SKM-1 (cell line): Measurements from ENCODE around the gene CCL25.
"Not testable (repeated sequence)": the region's sequence is repeated elsewhere in the genome, so short reads cannot be mapped to it uniquely, and the experiment has no call there.

Source experiments
- DNase-seq: peaks from one replicate; lab custom pipeline; 2025; ENCODE audit not compliant: unreplicated experiment; lab: John Stamatoyannopoulos, UW

Gene CCL25, protein sequence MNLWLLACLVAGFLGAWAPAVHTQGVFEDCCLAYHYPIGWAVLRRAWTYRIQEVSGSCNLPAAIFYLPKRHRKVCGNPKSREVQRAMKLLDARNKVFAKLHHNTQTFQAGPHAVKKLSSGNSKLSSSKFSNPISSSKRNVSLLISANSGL

DNA sequence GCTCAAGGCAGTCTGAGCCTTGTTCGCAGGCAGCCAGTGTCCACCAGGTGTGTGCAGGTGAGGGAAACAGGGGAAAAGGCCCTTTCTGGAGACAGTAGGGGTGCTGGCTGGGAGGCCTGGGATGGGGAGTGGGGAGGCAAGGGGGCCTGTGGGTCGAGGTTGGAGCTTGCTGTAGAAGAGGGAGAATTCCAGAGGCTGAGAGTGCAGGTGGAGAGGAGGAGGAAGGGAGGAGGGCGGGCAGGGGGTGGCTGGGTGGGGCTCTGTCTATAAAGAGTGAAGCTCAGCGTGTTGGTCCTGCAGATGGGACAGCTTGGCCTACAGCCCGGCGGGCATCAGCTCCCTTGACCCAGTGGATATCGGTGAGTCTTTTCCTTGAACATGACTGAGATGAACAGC lies at the start of gene CCL25:
TSS of gene CCL25 (plus strand) at position 297 of the 396 bp plus-strand sequence. CDS start 290 bp downstream, outside the sequence.
- DNase-seq = no peak

DNA sequence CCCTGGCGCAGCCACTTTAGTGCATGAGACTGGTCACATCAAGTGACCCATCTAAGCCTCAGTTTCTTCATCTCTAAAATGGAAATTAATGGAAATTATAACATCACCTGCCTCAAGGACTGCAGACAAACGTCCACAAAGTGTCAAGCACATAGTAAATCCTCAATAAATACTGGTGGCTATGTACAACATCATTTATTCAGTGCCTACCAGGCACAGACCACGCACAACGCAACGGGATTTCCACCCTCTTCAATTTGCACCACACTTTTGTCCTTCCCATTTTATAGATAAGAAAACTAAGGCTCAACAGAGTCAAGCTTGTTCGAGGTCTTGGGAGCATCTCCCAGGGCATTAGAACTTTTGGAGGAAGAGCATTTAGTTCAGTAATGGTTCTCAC lies 48.6 kb upstream of the CCL25 start:
- no peak for DNase-seq

DNA sequence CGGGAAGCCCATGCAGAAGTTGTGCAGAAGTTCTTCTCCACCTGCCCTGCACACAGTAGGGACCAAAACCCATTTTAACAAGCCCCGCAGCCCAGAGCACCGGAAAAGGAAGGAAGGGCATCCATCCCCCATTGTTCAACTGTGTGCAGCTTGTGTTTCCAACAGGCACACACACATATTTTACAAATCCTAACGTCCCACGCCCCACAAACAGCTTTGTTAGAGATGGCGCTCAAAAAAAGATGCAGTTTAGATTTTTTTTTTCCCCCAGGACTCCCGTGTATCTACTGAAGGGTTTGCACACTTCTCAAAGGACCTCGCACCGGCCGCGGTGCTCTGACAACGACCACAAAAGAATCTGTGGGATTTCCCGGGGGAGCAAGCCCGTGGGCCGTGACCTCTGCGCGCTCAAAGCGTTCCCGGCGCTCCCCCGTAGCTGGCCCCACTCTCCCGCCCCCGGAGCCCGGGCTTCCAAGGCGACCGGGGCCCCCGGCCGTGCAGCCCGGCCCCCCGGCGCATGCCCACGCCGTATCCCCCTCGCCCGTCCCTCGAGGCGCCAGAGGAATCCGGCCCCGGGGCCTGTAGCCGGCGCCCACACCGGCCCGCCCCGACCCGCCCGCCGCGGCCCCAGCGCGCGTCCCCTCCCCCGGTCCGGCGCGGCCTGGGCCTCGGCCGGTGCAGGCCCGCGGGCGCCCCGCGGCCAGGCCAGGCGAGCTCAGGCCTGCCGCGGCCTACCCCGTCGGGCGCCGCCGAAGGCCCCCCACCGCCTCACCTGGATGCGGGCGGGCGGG lies 47.6 kb upstream of the CCL25 start:
- DNase-seq = no peak

GRCh38 chr19:8005534-8006256 lies 46.9 kb upstream of the CCL25 start, which contains the start of gene ELAVL1:
ELAVL1 (minus strand) TSS chr19:8005641; CDS start chr19:7991815, 13,826 bp downstream.
- peak; percentile 59 for DNase-seq

DNA sequence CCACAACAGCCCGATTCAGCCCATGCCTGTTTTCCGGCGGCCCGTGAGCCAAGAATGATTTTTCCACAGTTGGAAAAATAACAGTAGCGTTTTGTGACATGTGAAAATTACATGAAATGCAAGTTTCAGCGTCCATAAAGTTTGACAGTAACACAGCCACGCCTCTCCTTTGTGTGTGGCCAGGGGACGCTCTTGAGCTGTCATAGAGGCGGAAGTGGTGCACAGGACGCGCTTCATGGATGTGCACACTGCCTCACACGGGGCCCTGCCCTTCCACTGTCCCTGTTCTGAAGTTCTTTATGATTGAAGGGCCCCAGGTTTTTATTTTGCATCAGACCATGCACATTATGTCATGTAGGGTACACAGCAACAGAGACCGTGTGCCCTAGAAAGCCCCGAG lies 34.8 kb upstream of the CCL25 start:
- no peak for DNase-seq

- no peak for DNase-seq
Measured at GRCh38 chr19:8020681-8021080, 31.9 kb upstream of the CCL25 start.

DNA sequence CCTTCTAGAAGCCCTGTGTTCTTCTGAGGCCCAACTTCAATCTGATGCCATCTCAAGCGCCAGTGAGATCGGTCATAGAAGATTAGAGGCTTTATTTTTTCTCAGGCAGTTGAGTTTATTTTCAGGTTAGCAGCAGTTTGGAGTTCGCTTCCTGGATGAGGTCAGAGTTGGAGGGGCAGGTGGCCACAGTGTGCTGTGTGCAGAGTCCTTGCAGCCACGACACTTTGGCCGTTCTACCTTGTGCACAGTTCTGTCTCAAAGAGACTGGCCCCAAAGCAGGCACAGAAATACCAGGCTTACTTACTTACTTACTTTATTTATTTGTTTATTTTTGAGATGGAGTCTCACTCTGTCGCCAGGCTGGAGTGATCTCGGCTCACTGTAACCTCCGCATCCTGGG lies 31.2 kb upstream of the CCL25 start:
- DNase-seq = no peak

GRCh38 chr19:8022275-8022674 lies 30.3 kb upstream of the CCL25 start:
- no peak for DNase-seq

GRCh38 chr19:8023371-8023770 lies 29.2 kb upstream of the CCL25 start:
- DNase-seq = no peak

- DNase-seq = not testable (repeated sequence)
Measured at GRCh38 chr19:8024256-8024655, 28.3 kb upstream of the CCL25 start.

DNA sequence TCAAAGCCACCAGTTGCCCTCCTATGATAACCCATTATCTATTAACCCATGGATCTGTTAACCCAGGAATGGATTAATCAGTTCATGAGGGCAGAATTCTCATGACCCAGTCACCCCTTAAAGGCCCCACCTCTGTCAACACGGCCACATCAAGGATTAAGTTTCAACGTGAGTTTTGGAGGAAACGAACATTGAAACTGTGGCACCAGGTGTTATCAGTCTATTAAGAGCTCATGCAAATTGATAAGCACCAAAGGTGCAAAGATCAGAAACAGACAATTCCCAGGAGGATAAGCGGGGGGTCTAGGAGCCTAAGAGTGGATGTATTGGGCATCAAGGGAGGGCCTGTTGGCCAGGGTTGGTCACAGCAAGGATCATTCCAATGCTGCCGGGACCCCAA lies 27.2 kb upstream of the CCL25 start:
- no peak for DNase-seq

DNA sequence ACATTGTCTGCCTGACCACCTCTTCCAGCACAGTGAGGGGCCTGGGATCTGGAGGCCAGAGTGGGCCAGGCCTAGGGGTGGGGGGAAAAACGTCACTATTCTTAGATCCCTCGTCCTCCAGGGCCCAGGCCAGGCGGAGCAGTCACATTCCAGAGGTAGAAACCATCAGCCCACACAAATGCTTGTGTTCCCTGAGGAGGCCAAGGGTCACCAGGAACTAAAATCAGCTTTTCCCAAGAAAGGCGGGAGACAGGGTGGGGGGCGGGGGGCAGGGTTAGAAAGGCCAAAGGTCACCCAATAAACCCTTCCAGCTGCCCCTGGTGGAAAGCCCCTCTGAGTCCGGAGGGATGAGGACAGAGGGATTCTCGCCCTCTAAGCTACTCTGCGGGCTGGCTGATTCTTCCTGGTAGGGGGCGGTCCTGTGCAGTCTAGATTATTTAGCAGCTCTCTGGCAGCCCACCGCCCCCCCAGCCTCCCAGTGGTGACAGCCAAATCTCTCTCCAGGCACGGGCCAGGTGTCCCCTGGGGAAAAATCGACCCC lies 23.5 kb upstream of the CCL25 start:
- no peak for DNase-seq

DNA sequence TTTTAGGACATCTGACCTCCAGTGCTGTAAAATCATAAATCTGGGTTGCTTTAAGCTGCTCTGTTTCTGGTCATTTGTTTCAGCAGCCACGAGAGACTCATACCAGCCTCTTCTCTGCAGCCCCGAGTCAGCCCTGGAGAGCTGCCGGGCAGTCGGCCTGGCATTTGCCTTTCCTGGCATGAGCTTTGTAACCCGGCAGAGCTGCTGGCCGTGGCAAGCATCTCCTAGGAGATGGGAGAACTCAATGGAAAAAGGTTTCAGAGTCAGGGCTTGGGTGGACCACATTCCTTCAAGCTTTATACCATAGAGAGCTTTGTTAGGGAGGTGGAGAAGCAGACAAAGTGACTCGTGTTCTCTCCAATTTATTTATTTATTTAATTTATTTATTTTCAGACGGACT lies 21.6 kb upstream of the CCL25 start:
- DNase-seq = no peak

DNA sequence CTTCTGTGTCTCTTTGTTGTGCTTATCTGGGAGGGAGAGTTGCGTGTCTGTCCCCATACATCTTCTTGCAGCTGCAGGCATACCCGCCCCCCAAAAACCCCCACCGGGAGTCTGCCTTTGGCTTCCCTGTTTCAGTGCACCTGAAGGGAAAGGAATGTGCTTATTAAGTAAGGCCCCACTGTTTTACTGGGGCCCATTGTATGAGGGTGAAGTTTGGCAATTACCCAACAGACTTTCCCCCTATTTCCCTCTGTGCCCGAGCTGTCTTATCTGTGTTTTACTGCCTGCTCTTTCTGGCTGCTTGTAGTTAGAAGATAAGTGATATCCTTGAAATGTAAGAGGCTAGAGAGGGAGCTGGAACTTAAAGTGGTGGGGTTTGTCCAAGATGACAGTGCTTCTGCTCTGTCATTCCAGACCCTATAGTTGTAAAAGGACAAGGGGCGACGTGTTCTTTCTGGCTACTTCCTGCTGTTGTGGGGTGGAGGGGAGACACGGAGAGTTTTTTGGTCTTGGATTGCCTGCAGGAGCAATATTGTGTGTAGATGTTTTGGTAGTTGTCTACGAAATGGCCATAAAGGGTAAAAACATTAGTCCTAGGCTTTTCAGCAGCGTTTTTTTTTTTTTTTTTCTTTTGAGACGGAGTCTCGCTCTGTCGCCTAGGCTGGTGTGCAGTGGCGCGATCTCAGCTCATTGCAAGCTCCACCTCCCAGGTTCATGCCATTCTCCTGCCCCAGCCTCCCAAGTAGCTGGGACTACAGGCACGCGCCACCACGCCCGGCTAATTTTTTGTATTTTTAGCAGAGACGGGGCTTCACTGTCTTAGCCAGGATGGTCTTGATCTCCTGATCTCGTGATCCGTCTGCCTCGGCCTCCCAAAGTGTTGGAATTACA lies 19.0 kb upstream of the CCL25 start:
- DNase-seq = not testable (repeated sequence)

- no peak for DNase-seq
Measured at GRCh38 chr19:8034178-8034525, 18.4 kb upstream of the CCL25 start.

GRCh38 chr19:8036434-8037099 lies 16.0 kb upstream of the CCL25 start:
- no peak for DNase-seq

DNA sequence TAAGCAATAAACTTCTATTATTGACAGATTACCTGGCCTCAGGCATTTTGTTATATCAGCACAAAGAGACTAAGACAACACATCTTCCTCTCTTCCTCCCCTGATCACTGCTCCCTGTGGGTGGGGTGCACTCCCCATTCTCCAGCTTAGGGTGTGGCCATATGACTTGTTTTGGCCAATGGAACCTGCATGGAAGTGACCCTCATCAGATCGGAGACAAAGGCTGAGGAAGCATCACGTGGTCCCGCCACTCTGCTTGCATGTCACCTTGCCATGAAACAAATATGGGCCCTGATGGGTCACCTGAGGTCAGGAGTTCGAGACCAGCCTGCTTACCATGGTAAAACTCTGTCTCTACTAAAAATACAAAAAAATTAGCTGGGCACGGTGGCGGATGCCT lies 13.7 kb upstream of the CCL25 start:
- DNase-seq = no peak

DNA sequence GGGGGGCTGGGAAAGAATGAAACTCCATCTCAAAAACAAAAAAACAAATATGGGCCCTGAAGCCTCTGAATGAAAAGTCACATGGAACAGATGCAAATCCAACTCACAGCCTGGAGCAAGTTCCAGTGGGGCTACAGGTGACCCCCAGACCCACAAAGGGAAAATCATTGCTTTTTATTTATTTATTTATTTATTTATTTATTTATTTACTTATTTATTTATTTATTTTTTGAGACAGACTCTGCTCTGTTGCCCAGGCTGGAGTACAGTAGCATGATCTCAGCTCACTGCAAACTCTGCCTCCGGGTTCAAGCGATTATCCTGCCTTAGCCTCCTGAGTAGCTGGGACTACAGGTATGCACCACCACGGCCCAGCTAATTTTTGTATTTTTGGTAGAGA lies 13.3 kb upstream of the CCL25 start:
- DNase-seq = no peak

GRCh38 chr19:8041531-8041931 lies 11.0 kb upstream of the CCL25 start:
- DNase-seq = no peak

DNA sequence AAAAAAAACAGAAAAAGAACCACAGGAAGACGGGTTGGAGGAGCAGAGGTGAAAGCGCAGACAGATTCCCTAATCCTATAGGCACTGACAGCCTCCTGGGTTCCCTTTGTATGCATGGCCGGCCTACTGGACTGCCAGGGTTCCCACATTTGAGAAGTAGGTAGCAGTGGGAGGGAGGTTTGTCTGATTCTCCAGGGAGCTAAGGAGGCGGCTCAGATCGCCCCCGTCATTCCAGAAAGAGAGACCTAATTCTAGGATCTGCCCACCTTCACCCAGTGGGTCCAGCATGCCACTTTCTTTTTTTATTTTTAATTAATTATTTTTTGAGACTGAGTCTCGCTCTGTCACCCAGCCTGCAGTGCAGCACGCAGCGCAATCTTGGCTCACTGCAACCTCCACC lies 9.7 kb upstream of the CCL25 start:
- DNase-seq = no peak
